GM18861 (cell line): Measurements from ENCODE around the gene POLK.
A peak's percentile ranks its signal among the peaks of the same experiment; 100 is the strongest.
"Not testable (repeated sequence)": the region's sequence is repeated elsewhere in the genome, so short reads cannot be mapped to it uniquely, and the experiment has no call there.

Source experiments
- ATAC-seq: cut with Tn5 transposase; IDR thresholded peaks from one replicate; pipeline ENCODE4 v1.9.1; 2021; ENCODE audit not compliant: unreplicated experiment

Gene POLK

GRCh38 chr5:75510417-75510835 lies 1.3 kb upstream of the POLK start:
- ATAC-seq, result no peak

- peak; percentile 7 for ATAC-seq
These were observed 756 bp upstream of the POLK start for GRCh38 chr5:75510836-75511434.

GRCh38 chr5:75512383-75513074 lies 838 bp downstream of the POLK start:
- ATAC-seq, result no peak

- no peak for ATAC-seq
These were observed 2.1 kb downstream of the POLK start for GRCh38 chr5:75513841-75514240.

- no peak for ATAC-seq
These were observed 2.6 kb downstream of the POLK start for GRCh38 chr5:75514323-75514722.

- no peak for ATAC-seq
These were observed 8.1 kb downstream of the POLK start for GRCh38 chr5:75519761-75520160.

- no peak for ATAC-seq
These were observed 9.5 kb downstream of the POLK start for GRCh38 chr5:75521195-75521594.

GRCh38 chr5:75522025-75522424 lies 10.3 kb downstream of the POLK start:
- no peak for ATAC-seq

GRCh38 chr5:75522542-75522941 lies 10.9 kb downstream of the POLK start:
- no peak for ATAC-seq

- ATAC-seq, result no peak
These were observed 11.6 kb downstream of the POLK start for GRCh38 chr5:75523275-75523674.

GRCh38 chr5:75524071-75524470 lies 12.4 kb downstream of the POLK start:
- no peak for ATAC-seq

GRCh38 chr5:75524591-75524990 lies 12.9 kb downstream of the POLK start:
- ATAC-seq, result no peak

- ATAC-seq, result no peak
These were observed 13.7 kb downstream of the POLK start for GRCh38 chr5:75525344-75525743.

GRCh38 chr5:75526070-75526469 lies 14.4 kb downstream of the POLK start:
- ATAC-seq, result no peak

GRCh38 chr5:75529185-75529584 lies 17.5 kb downstream of the POLK start:
- ATAC-seq, result no peak

GRCh38 chr5:75532190-75532589 lies 20.5 kb downstream of the POLK start:
- ATAC-seq, result no peak

GRCh38 chr5:75533716-75534115 lies 22.0 kb downstream of the POLK start:
- ATAC-seq, result not testable (repeated sequence)

GRCh38 chr5:75534734-75535133 lies 23.0 kb downstream of the POLK start:
- ATAC-seq, result no peak

- no peak for ATAC-seq
These were observed 24.5 kb downstream of the POLK start for GRCh38 chr5:75536147-75536546.

- no peak for ATAC-seq
These were observed 25.1 kb downstream of the POLK start for GRCh38 chr5:75536694-75537360.

GRCh38 chr5:75538211-75538610 lies 26.5 kb downstream of the POLK start:
- no peak for ATAC-seq

GRCh38 chr5:75545131-75545530 lies 33.4 kb downstream of the POLK start:
- no peak for ATAC-seq
